A549 treated with dexamethasone at 1 μM for 4 hours (cell line): ENCODE data around the gene FAM3D. TPM values are rescaled to one million over a fixed set of nuclear protein-coding genes. Genes with fewer than 3 reads are reported as not detected.

Source experiments
- total RNA-seq: library from RNA; stranded (reverse); fragments of 200-300 nt; extraction: Qiagen RNA extraction; gene quantifications from 5 replicates; pipeline ENCODE4 v1.2.3, GENCODE V29; 2022

The FAM3D gene, protein sequence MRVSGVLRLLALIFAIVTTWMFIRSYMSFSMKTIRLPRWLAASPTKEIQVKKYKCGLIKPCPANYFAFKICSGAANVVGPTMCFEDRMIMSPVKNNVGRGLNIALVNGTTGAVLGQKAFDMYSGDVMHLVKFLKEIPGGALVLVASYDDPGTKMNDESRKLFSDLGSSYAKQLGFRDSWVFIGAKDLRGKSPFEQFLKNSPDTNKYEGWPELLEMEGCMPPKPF
- total RNA-seq, result not detected in 5 replicates

DNA sequence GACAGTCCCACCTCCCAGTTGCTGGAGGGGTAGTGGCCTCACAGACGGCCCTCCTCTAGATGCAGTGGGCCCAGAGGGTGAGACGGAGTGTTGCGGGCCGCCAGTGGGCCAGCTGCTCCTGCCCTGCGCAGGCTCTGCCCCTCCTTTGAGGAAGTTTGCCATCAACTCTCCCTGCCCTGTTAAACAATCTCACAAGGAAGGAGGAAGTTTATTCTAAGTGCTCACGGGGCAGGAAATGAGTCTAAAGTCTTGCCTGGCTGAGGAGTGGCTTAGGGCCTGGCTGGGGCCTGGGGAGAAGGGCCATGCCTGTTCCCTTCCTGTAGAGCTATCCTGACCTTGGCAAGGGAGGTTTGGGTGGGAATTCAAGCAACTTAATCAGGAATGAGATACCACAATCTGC, at the start of gene FAM3D:
Gene FAM3D, minus strand, starts transcription at position 92 of the 400 bp plus-strand sequence. CDS start 11,211 bp downstream, outside the sequence.

Other genes starting within 250 kb of the FAM3D start
- 52.3 to 59.1 TPM (median 56.3 TPM) in 5 replicates for gene PDHB, start 232.9 kb downstream of the FAM3D start, total RNA-seq
- 6.5 to 7.4 TPM (median 7.2 TPM) in 5 replicates for gene KCTD6, start 174.7 kb downstream of the FAM3D start, total RNA-seq
- 6.0 to 9.0 TPM (median 7.1 TPM) in 5 replicates for gene ACOX2, start 129.6 kb downstream of the FAM3D start, total RNA-seq
- gene FAM107A, start 89.4 kb downstream of the FAM3D start, total RNA-seq, result 0.37 to 0.54 TPM (median 0.46 TPM) in 5 replicates